Measurements from ENCODE around the gene GARNL3. TPM values are rescaled to one million over a fixed set of nuclear protein-coding genes. Genes with fewer than 3 reads are reported as not detected.

Gene GARNL3
- total and polyA plus RNA-seq, 2 of the 13 experiments (the other 11 are each of a cell fraction or from before 2014, with no cell fraction given), result 3.9 to 11.0 TPM

DNA sequence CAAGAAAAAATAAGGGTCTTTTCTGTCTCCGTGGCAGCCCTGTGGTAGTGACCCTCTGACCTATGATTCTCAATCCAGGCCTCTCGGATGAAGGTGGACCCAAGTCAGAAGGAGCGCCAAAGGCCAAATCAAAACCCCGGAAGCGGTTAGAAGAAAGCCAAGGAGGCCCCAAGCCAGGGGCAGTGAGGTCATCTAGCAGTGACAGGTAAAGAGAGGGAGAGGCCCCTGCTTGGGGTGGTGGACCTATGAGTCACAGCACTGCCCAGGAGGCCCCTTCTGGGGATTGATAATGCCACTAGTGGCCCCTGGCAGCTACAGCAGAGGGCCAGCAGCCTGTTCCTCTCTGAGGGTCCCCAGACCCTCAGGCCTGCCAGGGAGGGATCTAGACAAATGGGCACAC is 126.0 kb downstream of the GARNL3 start (continued):
- TF ChIP-seq, protein P1, sequence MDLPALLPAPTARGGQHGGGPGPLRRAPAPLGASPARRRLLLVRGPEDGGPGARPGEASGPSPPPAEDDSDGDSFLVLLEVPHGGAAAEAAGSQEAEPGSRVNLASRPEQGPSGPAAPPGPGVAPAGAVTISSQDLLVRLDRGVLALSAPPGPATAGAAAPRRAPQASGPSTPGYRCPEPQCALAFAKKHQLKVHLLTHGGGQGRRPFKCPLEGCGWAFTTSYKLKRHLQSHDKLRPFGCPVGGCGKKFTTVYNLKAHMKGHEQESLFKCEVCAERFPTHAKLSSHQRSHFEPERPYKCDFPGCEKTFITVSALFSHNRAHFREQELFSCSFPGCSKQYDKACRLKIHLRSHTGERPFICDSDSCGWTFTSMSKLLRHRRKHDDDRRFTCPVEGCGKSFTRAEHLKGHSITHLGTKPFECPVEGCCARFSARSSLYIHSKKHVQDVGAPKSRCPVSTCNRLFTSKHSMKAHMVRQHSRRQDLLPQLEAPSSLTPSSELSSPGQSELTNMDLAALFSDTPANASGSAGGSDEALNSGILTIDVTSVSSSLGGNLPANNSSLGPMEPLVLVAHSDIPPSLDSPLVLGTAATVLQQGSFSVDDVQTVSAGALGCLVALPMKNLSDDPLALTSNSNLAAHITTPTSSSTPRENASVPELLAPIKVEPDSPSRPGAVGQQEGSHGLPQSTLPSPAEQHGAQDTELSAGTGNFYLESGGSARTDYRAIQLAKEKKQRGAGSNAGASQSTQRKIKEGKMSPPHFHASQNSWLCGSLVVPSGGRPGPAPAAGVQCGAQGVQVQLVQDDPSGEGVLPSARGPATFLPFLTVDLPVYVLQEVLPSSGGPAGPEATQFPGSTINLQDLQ (CRISPR knock-in tag; IDR thresholded peaks at IDR 0.05), result no peak
- peak; percentile 95 for TF ChIP-seq NR2F2 (IDR thresholded peaks at IDR 0.05; ENCODE audit: borderline replicate concordance, low read depth)
- TF ChIP-seq, protein P2, sequence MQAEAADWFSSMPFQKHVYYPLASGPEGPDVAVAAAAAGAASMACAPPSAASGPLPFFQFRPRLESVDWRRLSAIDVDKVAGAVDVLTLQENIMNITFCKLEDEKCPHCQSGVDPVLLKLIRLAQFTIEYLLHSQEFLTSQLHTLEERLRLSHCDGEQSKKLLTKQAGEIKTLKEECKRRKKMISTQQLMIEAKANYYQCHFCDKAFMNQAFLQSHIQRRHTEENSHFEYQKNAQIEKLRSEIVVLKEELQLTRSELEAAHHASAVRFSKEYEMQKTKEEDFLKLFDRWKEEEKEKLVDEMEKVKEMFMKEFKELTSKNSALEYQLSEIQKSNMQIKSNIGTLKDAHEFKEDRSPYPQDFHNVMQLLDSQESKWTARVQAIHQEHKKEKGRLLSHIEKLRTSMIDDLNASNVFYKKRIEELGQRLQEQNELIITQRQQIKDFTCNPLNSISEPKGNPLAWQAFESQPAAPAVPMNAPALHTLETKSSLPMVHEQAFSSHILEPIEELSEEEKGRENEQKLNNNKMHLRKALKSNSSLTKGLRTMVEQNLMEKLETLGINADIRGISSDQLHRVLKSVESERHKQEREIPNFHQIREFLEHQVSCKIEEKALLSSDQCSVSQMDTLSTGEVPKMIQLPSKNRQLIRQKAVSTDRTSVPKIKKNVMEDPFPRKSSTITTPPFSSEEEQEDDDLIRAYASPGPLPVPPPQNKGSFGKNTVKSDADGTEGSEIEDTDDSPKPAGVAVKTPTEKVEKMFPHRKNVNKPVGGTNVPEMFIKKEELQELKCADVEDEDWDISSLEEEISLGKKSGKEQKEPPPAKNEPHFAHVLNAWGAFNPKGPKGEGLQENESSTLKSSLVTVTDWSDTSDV (CRISPR knock-in tag; IDR thresholded peaks at IDR 0.05), result no peak
- TF ChIP-seq NR2F1 (CRISPR knock-in tag; IDR thresholded peaks at IDR 0.05), result peak; percentile 96 to 98
- TF ChIP-seq MTA3 (CRISPR knock-in tag; IDR thresholded peaks at IDR 0.05), result no peak
- TF ChIP-seq ZNF496 (CRISPR knock-in tag; IDR thresholded peaks at IDR 0.05; ENCODE audit: insufficient replicate concordance), result no peak
- TF ChIP-seq NONO (IDR thresholded peaks at IDR 0.05), result no peak
- no peak for TF ChIP-seq NONO (CRISPR knock-in tag; conservative IDR thresholded peaks at IDR 0.05)
- peak; percentile 87 for TF ChIP-seq KAT8 (CRISPR knock-in tag; IDR thresholded peaks at IDR 0.05)
- TF ChIP-seq ZNF780A (CRISPR knock-in tag; IDR thresholded peaks at IDR 0.05), result no peak
- TF ChIP-seq TOPORS (CRISPR knock-in tag; IDR thresholded peaks at IDR 0.05), result no peak
- TF ChIP-seq ZSCAN25 (CRISPR knock-in tag; IDR thresholded peaks at IDR 0.05), result peak; percentile 22; the same call in 1 of the 2 replicates
- no peak for TF ChIP-seq ZNF782 (CRISPR knock-in tag; IDR thresholded peaks at IDR 0.05; ENCODE audit: borderline replicate concordance)
- TF ChIP-seq CREM (IDR thresholded peaks at IDR 0.05), result peak; percentile 90
- TF ChIP-seq CREM (CRISPR knock-in tag; IDR thresholded peaks at IDR 0.05), result no peak
- TF ChIP-seq ZNF720 (CRISPR knock-in tag; IDR thresholded peaks at IDR 0.05), result no peak
- no peak for TF ChIP-seq SP140L (CRISPR knock-in tag; IDR thresholded peaks at IDR 0.05; ENCODE audit: borderline replicate concordance)
- TF ChIP-seq, protein P3, sequence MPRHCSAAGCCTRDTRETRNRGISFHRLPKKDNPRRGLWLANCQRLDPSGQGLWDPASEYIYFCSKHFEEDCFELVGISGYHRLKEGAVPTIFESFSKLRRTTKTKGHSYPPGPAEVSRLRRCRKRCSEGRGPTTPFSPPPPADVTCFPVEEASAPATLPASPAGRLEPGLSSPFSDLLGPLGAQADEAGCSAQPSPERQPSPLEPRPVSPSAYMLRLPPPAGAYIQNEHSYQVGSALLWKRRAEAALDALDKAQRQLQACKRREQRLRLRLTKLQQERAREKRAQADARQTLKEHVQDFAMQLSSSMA (CRISPR knock-in tag; IDR thresholded peaks at IDR 0.05), result no peak
- TF ChIP-seq FIP1L1 (IDR thresholded peaks at IDR 0.05; ENCODE audit: borderline replicate concordance, insufficient read depth, low read depth, low read length), result no peak
- no peak for TF ChIP-seq ZIK1 (CRISPR knock-in tag; IDR thresholded peaks at IDR 0.05; ENCODE audit: borderline replicate concordance, low read depth)
- TF ChIP-seq ZNF337 (CRISPR knock-in tag; IDR thresholded peaks at IDR 0.05; ENCODE audit: borderline replicate concordance, low read depth), result no peak
- peak; percentile 78; the same call in 1 of the 2 replicates for TF ChIP-seq ZNF335 (CRISPR knock-in tag; IDR thresholded peaks at IDR 0.05)
- TF ChIP-seq RXRA (CRISPR knock-in tag; IDR thresholded peaks at IDR 0.05), result peak; percentile 95
- no peak for TF ChIP-seq NCOA5 (CRISPR knock-in tag; IDR thresholded peaks at IDR 0.05)
- TF ChIP-seq, protein P4, sequence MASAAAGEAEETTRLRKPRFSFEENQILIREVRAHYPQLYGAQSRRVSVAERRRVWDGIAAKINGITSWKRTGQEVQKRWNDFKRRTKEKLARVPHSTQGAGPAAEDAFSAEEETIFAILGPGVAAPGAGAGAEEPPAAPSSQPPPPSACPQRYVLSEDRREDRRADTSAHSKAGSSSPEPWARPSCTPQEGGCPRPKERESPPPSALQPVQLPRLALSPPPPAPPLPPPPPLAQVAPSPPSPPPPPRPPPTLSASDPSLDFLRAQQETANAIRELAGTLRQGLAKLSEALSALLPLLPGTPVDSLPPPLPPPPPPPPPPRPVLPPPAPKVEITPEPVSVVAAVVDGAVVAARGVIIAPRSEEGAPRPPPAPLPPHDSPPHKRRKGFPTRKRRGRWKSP (CRISPR knock-in tag; IDR thresholded peaks at IDR 0.05), result 0 out of 2 replicates have a peak, but pooled peaks have one; percentile 43
